ENCODE results near the gene ESPNL.

ESPNL gene

DNA sequence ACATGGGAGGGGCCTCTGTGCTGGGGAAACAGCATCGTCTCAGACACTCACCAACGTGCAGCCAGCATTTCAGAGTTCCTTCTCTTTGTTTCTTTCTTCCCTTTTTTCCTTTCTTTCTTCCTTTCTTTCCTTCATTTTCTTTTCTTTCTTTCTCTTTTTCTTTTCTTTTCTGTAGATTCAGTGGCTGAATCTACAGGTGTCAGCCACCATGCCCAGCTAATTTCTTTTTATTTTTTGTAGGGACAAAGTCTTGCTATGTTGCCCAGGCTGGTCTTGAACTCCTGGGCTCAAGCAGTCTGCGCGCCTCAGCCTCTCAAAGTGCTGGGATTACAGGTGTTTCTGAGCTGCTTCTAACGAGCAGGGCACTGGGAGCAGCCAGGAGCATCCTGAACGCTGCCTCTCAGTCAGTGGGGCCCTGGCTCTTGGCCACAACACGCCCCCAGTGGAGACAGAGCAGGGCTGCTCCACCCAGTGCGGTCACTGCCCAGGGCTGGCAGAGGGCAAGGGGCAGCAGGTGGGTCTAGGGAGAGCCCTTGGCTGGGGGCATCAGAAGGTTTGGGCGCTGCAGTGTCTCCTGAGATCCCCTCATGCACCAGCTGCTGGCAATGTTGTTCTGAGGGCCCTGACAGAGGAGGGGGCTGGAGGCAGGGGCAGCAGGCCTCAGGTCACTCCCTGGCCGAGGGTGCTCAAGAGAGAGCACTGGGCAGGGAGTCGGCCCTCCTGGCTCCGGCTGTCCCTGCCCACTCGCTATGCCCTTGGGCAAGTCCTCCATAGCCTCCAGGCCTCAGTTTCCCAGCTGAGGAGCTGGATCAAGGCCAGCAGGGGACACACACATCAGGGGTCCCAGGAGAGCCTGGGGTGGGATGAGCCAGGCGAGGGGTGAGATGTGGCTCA is 33.6 kb downstream of the ESPNL start:
- H3K4me3 ChIP-seq (ENCODE audit: severe bottlenecking), result no peak overlapping the region
- no peaks in the 10 kb centered on the region for H3K36me3 ChIP-seq (ENCODE audit: low read depth)
- ATAC-seq (ENCODE audit: low read depth) (0 out of 3 replicates have a peak, but pooled peaks have one; percentile 19), DNase-seq (ENCODE audit: low spot score) (no peak)
- H3K27ac ChIP-seq (ENCODE audit: poor library complexity, severe bottlenecking), result no peak overlapping the region
- TF ChIP-seq, protein P1, sequence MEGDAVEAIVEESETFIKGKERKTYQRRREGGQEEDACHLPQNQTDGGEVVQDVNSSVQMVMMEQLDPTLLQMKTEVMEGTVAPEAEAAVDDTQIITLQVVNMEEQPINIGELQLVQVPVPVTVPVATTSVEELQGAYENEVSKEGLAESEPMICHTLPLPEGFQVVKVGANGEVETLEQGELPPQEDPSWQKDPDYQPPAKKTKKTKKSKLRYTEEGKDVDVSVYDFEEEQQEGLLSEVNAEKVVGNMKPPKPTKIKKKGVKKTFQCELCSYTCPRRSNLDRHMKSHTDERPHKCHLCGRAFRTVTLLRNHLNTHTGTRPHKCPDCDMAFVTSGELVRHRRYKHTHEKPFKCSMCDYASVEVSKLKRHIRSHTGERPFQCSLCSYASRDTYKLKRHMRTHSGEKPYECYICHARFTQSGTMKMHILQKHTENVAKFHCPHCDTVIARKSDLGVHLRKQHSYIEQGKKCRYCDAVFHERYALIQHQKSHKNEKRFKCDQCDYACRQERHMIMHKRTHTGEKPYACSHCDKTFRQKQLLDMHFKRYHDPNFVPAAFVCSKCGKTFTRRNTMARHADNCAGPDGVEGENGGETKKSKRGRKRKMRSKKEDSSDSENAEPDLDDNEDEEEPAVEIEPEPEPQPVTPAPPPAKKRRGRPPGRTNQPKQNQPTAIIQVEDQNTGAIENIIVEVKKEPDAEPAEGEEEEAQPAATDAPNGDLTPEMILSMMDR (IDR thresholded peaks at IDR 0.05; ENCODE audit: poor library complexity, severe bottlenecking), result no peak
- H3K9me3 ChIP-seq (ENCODE audit: severe bottlenecking), result no peaks in the 10 kb centered on the region
- H3K27me3 ChIP-seq (ENCODE audit: insufficient read depth, poor library complexity, severe bottlenecking), result no peaks in the 10 kb centered on the region
- no peaks in the 10 kb centered on the region for H3K4me1 ChIP-seq (ENCODE audit: insufficient read depth, poor library complexity, severe bottlenecking)

DNA sequence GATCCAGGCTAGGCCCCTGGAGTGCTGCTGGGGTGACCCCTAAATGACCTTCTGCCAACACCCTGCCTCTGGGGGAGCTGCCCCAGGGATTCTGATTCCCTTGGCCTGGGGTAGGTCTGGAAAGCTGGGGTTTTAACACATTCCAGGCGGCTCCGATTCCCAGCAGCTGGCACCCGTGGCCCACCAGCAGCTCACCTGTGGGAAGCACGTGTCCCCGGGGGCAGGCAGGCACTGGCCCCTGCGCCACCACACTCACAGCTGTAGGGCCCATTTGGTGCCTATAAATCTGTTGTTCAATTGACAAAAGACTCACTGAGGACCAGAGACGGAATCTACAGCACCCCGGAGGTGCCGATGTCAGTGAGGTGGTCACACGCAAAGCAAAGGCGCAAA is 34.2 kb downstream of the ESPNL start:
- H3K4me3 ChIP-seq (ENCODE audit: severe bottlenecking), result no peak overlapping the region

DNA sequence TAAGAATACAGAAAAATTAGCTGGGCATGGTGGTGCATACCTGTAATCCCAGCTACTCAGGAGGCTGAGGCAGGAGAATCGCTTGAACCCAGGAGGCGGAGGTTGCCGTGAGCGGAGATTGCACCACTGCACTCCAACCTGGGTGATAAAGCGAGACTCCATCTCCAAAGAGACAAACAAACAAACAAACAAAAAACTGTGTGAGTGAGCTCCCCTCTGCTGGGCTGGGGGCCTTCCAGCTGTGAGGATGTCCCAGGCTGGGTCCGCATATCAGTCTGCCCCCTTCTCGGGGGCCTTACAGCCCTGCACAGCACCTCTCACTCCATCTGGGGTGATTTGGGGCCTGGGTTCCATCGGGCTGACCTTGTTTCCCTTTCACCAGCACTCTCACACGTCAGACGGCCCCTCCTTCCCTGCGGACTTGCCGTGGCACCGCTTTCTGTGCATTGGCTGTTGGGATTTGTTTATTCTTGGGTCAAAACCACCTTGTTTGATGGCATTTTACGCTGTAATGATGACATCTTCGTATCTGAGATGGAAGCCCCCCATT is 35.5 kb downstream of the ESPNL start:
- TF ChIP-seq, protein P1 (IDR thresholded peaks at IDR 0.05; ENCODE audit: poor library complexity, severe bottlenecking), result no peak
- no peaks in the 10 kb centered on the region for H3K27me3 ChIP-seq (ENCODE audit: insufficient read depth, poor library complexity, severe bottlenecking)
- H3K9me3 ChIP-seq (ENCODE audit: severe bottlenecking), result no peaks in the 10 kb centered on the region
- no peak for DNase-seq (ENCODE audit: low spot score)
- ATAC-seq (ENCODE audit: low read depth), result no peak
- H3K4me1 ChIP-seq (ENCODE audit: insufficient read depth, poor library complexity, severe bottlenecking), result no peaks in the 10 kb centered on the region
- no peaks in the 10 kb centered on the region for H3K36me3 ChIP-seq (ENCODE audit: low read depth)
- H3K27ac ChIP-seq (ENCODE audit: poor library complexity, severe bottlenecking), result no peak overlapping the region
- H3K4me3 ChIP-seq (ENCODE audit: severe bottlenecking), result no peak overlapping the region

More for the DNA sequence above, 34.2 kb downstream of the ESPNL start:
- H3K4me1 ChIP-seq (ENCODE audit: insufficient read depth, poor library complexity, severe bottlenecking), result no peaks in the 10 kb centered on the region
- no peak overlapping the region for H3K27ac ChIP-seq (ENCODE audit: poor library complexity, severe bottlenecking)
- TF ChIP-seq, protein P1 (IDR thresholded peaks at IDR 0.05; ENCODE audit: poor library complexity, severe bottlenecking), result no peak
- H3K9me3 ChIP-seq (ENCODE audit: severe bottlenecking), result no peaks in the 10 kb centered on the region
- no peaks in the 10 kb centered on the region for H3K27me3 ChIP-seq (ENCODE audit: insufficient read depth, poor library complexity, severe bottlenecking)
- H3K36me3 ChIP-seq (ENCODE audit: low read depth), result no peaks in the 10 kb centered on the region
- DNase-seq (ENCODE audit: low spot score) (no peak), ATAC-seq (ENCODE audit: low read depth) (no peak)

DNA sequence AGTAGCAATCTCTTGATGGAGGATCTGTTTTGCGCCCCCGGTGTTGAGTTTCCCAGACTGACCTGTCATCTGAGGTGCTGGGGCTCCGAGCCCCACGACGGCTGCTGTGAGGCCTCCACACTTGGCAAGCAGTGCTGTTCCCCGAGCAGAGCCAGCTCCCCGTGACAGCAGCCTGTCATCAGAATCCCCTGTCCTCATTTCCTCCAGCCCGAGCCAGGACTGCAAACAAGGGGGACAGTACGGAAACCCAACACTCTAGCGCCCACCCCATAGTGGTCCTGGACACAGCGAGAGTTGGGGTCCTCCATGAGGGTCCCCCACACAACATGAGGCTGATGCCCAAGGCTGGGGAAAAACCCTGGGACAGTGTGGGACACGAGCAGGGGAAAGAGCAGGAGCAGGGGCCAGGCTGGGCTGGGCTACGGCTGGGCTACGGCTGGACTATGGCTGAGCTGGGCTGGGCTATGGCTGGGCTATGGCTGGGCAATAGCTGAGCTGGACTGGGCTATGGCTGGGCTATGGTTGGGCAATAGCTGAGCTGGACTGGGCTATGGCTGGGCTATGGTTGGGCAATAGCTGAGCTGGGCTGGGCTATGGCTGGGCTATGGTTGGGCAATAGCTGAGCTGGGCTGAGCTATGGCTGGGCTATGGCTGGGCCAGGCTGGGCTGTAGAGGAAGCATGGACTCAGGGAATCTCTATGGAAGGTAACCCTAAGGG is 36.8 kb downstream of the ESPNL start:
- H3K4me3 ChIP-seq (ENCODE audit: severe bottlenecking), result no peak overlapping the region
- H3K4me1 ChIP-seq (ENCODE audit: insufficient read depth, poor library complexity, severe bottlenecking), result peaks cover 10% of the 10 kb centered on the region
- TF ChIP-seq, protein P1 (IDR thresholded peaks at IDR 0.05; ENCODE audit: poor library complexity, severe bottlenecking), result no peak
- DNase-seq (ENCODE audit: low spot score), result no peak
- no peaks in the 10 kb centered on the region for H3K36me3 ChIP-seq (ENCODE audit: low read depth)
- H3K9me3 ChIP-seq (ENCODE audit: severe bottlenecking), result no peaks in the 10 kb centered on the region
- no peaks in the 10 kb centered on the region for H3K27me3 ChIP-seq (ENCODE audit: insufficient read depth, poor library complexity, severe bottlenecking)
- ATAC-seq (ENCODE audit: low read depth), result peak; percentile 28; the same call in 2 of the 3 replicates
- H3K27ac ChIP-seq (ENCODE audit: poor library complexity, severe bottlenecking), result no peak overlapping the region
